ENCODE results near the gene ATP2C2. TPM values are rescaled to one million over a fixed set of nuclear protein-coding genes. Genes with fewer than 3 reads are reported as not detected.

The ATP2C2 gene
- total RNA-seq, 1 experiment from 2014 or later, result 4.0 TPM

DNA sequence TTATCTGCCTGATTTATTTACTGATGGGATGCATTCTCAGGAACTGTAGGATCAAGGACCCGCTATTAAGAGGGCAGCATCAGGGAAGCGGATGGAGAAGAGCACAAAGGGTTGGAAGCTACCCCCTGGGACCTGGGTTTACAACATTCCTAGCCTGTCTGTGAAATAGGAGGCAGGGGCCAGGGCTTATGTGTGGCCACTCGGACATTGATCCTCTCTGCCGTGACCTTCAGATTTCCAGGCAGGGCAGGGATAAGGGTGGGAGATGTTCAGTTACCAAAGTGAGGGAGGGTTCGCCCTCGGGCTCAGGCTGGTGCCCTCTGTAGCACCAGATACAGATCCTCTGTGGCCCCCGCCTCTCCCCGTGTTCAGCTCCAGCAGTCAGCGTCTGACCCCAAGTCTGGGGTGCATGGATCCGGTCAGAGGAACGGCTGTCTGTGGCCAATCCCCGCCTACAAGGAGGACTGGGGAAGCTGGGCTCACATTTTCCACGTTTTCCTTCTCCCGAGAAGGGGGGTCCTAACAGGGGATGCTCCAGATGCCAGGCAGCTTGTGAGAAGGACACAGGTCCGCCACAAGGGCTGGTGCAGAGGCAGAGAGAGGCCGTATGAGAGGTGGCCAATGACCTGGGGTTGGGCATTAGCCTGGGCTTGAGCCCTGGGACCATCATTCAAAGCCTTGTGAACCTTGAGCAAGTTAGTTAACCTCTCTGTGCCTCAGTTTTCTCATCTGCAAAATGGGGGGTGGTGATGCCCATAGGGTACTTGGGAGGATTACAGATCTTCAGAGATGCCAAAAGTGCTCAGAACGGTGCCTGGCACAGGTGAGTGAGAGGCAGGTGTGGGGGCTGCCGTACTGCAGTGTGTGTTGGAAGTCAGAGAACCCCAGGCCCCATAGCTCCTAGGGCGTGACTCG, 48.3 kb downstream of the ATP2C2 start:
- Mint-ChIP-seq H3K36me3 (ENCODE audit: insufficient read depth in 1 of 3, low read depth in 3 of 3) (no peaks in the 10 kb centered on the region), H3K27ac (no peak overlapping the region), H3K4me3 (no peak overlapping the region), H3K9me3 (peaks cover 0 to 3% of the 10 kb centered on the region in 2 experiments; a peak in 1 of 5 replicates), H3K4me1 (peaks cover 3 to 9% of the 10 kb centered on the region in 2 experiments; a peak in 3 of 4 replicates), H3K27me3 (ENCODE audit: low read depth) (peaks cover 16% of the 10 kb centered on the region)
- Histone ChIP-seq H3K4ac (ENCODE audit: low read depth, low read length) (no peak overlapping the region), H3K9ac (ENCODE audit: extremely low read depth, insufficient read length, low read length) (no peak overlapping the region), H2BK120ac (ENCODE audit: low read depth, low read length, poor library complexity, severe bottlenecking) (no peak overlapping the region), H4K8ac (replicated peaks; ENCODE audit: insufficient read length, low read depth, low read length) (no peak overlapping the region), H3K9me3 (ENCODE audit: control insufficient read depth, low read depth, low read length) (no peaks in the 10 kb centered on the region), H3K14ac (ENCODE audit: insufficient read depth, low read length) (no peak overlapping the region; the same call in 1 of the 2 replicates), H2BK15ac (ENCODE audit: low read depth, low read length) (no peak overlapping the region), H2BK5ac (ENCODE audit: insufficient read length, low read length) (no peak overlapping the region), H3K79me2 (ENCODE audit: insufficient read depth, low read length) (no peaks in the 10 kb centered on the region), H2BK20ac (ENCODE audit: low read depth, low read length, poor library complexity, severe bottlenecking) (no peak overlapping the region), H3K27ac (ENCODE audit: insufficient read length, low read depth, low read length) (no peak overlapping the region), H3K79me1 (ENCODE audit: insufficient read depth, low read depth, low read length, poor library complexity, severe bottlenecking) (no peaks in the 10 kb centered on the region), H3T11ph (ENCODE audit: low read length) (no peak overlapping the region), H3K56ac (ENCODE audit: insufficient read length, low read depth, low read length) (no peak overlapping the region), H2BK12ac (ENCODE audit: insufficient read length, low read depth, low read length) (no peak overlapping the region), H3K4me2 (ENCODE audit: insufficient read depth, insufficient read length, low read length) (no peak overlapping the region), H2AK5ac (ENCODE audit: insufficient read length, low read length) (no peak overlapping the region), H2AFZ (ENCODE audit: low read length) (no peak overlapping the region), H4K5ac (ENCODE audit: insufficient read length, low read depth, low read length) (no peak overlapping the region), H3K23me2 (ENCODE audit: insufficient read length, low read depth, low read length, poor library complexity, severe bottlenecking) (no peaks in the 10 kb centered on the region), H3K27me3 (ENCODE audit: insufficient read depth, low read length) (no peaks in the 10 kb centered on the region), H3K23ac (ENCODE audit: insufficient read length, low read depth, low read length) (no peak overlapping the region), H4K20me1 (ENCODE audit: control insufficient read depth, insufficient read depth, insufficient read length) (no peaks in the 10 kb centered on the region), H3K4me1 (ENCODE audit: insufficient read depth, low read length) (no peaks in the 10 kb centered on the region), H4K91ac (ENCODE audit: insufficient read length, low read depth, low read length) (no peak overlapping the region), H3K18ac (ENCODE audit: insufficient read length, low read depth, low read length) (no peak overlapping the region)
- no CpG with 5 or more reads among the region's 20 CpGs for WGBS (ENCODE audit: extremely low coverage, insufficient read length, low lambda C conversion rate)
- DNase-seq, result no peak
- TF ChIP-seq, protein P1, sequence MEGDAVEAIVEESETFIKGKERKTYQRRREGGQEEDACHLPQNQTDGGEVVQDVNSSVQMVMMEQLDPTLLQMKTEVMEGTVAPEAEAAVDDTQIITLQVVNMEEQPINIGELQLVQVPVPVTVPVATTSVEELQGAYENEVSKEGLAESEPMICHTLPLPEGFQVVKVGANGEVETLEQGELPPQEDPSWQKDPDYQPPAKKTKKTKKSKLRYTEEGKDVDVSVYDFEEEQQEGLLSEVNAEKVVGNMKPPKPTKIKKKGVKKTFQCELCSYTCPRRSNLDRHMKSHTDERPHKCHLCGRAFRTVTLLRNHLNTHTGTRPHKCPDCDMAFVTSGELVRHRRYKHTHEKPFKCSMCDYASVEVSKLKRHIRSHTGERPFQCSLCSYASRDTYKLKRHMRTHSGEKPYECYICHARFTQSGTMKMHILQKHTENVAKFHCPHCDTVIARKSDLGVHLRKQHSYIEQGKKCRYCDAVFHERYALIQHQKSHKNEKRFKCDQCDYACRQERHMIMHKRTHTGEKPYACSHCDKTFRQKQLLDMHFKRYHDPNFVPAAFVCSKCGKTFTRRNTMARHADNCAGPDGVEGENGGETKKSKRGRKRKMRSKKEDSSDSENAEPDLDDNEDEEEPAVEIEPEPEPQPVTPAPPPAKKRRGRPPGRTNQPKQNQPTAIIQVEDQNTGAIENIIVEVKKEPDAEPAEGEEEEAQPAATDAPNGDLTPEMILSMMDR (conservative IDR thresholded peaks at IDR 0.05), result no peak

All from H9 (cell line).